Stimulated activated CD4-positive, alpha-beta T cell treated with anti-CD3 and anti-CD28 coated beads, Interleukin-4, amount 100 ng/mL, for 4 hours (primary cell): ENCODE measurements around the gene C1QTNF9.
"Not testable (repeated sequence)": the region's sequence is repeated elsewhere in the genome, so short reads cannot be mapped to it uniquely, and the experiment has no call there.

Experiments used
- DNase-seq, 2 experiments: peaks; one replicate each; pipeline ENCODE4 v3.0.0-alpha.2; 2020

Gene C1QTNF9

DNA sequence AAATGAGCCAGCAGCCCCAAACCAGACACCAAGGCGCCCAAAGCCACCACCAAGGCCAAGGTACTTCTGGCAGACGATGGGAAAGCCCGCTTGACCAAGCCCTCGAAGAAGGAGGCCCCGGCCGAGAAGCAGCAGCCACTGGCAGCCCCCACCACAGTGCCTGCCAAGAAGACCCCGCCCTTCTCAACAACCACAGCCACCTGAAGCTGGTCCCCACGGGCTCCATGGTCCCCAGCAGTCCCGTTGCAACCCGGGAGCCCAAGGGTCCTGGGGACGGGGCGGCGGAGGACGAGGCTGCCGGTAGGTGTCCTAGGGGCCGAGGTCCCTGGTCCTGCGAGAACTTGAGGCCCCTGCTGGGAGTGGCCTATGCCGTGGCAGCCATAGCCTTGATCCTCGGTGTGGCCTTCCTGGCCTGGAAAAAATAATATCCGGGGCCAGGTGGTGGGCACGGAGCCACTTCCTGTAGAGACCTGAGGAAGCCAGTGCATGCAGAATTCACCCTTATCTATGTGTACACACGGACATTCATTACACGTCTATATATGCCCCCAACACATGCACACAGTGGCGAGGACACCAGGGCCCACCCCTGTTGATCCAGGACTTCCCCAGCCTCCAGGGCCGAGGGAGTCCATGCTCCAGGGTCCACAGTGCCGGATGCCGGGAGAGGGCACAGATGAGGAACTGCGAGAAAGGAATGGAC, 13.8 kb downstream of the C1QTNF9 start:
- DNase-seq = no peak

DNA sequence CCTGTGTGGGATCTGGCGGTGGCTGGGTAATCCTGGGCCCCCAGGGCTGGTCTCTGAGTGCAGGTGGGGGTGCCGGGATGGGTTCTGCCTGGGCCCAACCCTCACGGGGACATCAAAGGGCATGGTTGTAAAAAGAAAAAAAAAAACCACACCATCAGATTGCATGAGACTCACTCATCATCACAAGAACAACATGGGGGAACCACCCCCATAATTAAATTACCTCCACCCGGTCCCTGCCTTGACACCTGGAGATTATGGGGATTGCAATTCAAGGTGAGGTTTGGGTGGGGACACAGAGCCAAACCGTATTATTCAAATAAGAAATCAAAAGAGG, 14.3 kb downstream of the C1QTNF9 start:
- no peak for DNase-seq

DNA sequence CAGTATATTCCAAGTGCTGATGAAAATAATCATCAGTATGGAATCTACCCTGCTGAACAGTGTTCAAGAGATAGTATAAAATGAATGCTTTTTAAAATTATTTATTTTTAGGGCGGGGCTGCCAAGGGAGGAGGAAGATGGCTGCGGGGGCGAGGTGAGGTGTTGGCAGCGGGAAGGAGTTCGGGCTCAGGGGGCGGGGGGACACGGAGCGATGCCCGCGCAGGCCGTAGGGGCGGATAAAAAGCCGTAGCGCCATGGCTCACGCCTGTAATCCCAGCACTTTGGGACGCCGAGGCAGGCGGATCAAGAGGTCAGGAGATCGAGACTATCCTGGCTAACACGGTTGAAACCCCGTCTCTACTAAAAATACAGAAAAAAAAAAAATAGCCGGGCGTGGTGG, 18.2 kb downstream of the C1QTNF9 start:
- not testable (repeated sequence) for DNase-seq

DNA sequence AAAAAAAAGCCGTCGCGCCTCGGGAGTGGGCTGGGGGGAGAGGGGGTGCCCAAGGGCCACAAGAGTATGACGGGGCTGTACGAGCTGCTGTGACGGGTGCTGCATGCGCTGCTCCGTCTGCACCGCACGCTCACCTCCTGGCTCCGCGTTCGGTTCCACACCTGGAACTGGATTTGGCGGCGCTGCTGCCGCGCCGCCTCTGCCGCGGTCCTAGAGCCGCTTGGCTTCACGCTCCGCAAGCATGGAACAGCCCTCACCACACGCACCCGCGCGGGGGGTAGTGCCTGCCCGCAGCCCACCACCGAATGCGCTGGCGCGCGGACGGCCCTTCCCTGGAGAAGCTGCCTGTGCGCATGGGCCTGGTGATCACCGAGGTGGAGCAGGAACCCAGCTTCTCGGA, 18.8 kb downstream of the C1QTNF9 start:
- no peak for DNase-seq

DNA sequence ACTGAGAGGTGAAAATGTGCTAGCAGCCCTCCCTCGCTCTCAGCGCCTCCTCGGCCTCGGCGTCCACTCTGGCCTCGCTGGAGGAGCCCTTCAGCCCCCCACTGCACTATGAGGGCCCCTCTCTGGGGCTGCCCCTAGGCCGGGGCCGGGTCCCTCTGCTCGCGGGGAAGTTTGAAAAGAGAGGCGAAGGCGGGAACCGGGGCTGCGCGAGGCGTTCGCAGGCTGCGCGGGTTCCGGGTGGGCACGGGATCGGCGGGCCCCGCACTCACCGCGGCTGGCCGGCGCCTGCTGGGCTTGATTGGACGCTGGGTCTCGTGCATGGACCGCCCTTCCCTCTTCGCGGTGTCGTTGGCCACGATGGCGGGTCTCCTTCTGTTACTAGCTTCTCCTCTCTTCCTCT, 29.3 kb downstream of the C1QTNF9 start:
- no peak for DNase-seq

DNA sequence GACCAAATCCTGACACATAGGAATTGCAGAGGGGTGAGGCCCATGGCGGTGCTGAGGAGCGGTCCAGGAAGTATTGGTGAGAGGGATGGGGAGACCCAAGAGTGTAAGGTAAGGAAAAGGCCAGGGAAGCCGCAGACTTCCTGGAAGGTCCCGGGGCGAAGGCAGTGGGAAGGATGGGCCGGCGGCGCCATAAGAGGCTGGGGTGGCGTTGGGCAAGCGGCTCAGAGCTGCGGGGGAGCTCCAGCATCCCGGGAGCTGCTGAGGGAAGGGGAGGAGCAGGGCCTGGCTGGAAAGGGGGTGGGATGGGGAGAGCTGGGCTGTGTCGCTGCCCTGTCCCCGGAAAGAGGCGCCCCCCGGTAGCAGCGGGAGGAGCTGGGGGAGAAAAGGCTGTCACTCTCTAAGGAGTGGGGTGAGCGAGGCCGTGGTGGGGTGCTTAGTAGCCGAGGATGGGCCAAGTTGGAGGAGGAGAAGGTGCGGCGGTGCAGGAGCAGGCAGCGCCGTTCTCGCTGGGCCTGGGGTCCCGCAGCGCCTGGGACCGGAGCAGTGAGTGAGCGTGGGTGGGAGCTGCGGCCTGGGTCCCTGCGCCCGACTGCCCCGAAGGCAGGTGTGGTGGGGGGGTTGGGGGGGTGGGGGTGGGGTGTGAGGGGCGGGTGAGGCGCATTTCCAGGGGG, 30.7 kb downstream of the C1QTNF9 start:
- no peak for DNase-seq

DNA sequence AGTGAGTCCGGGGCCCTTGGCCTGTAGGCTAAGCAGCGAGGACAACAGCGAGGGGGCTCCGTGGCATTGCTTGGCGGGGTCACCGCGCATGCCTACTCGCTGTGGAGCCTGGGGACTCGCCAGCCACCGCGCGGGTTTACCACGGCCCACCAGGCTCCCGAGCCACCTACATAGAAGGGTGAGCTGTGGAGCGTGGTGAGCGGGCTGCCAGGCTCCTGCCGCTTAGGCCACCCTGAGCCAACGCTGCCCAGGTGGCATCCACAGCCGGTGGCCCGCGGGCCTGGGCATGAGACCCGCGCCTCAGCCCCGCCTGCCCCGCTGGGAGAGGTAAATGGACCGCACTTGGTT, 31.2 kb downstream of the C1QTNF9 start:
- no peak for DNase-seq

DNA sequence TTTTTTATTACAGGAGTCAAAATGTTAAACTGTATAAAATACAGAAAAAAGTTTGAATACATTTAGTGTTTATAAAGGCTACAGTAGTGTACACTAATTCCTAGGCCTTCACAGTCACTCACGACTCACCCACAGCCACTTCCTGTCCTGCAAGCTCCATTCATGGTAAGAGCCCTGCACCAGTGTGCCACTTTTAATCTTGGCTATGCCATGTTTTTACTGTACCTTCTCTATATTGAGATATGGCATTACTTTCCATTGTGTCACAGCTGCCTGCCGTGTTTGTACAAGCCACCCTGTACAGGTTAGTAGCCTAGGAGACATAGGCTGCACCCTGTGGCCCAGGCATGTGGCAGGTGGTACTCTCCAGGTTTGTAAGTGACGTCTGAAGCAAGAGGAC, 32.1 kb downstream of the C1QTNF9 start:
- DNase-seq = no peak

DNA sequence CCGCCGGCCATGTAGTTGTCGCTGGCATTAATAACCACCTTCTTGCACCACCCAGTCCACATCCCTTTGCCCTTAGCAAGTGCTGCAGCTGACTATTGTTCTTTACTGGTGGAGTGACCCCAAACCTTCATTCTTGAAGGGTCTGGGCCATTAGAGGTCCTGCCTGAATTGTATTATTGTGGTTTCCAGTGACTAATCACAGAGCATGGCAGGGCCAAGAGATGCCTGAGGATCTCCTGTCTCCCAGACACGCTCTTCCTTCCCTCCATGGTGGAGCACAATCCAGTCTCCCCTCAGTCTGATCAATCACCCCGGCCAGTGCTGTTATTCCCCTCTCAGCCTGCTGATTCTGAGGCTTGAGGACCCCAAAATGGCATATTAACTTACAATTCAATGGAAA, 39.0 kb downstream of the C1QTNF9 start:
- no peak for DNase-seq

DNA sequence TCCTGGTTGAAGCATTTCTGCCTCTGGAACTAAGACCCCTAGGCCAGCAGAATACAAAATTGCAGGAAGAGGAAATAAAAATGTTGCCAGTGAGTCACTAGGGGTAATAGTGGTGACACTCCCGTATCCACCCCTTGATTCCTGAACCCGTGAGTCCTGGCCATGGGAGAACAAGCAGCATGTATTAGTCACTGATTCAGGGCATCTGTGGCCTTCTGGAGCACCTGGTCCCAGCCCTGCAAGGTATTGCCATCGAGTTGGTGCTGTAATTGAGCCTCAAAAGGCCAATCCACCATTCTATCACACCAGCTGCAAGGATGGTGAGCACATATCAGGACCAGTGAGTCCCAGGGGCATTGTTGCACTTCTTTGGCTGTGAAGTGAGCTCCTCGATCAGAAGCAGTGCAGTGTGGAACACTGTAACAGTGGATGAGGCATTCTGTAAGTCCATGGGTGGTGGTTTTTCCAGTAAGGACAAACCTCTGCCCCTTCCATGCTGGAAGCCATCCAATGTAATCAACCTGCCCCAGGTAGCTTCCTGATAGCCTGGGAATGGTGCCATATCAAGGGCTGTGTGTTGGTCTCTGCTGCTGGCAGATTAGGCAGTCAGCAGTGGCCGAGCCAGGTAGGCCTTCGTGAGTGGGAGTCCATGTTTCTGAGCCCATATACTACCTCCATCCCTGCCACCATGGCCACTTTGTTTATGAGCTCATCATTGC, 39.6 kb downstream of the C1QTNF9 start:
- no peak for DNase-seq

DNA sequence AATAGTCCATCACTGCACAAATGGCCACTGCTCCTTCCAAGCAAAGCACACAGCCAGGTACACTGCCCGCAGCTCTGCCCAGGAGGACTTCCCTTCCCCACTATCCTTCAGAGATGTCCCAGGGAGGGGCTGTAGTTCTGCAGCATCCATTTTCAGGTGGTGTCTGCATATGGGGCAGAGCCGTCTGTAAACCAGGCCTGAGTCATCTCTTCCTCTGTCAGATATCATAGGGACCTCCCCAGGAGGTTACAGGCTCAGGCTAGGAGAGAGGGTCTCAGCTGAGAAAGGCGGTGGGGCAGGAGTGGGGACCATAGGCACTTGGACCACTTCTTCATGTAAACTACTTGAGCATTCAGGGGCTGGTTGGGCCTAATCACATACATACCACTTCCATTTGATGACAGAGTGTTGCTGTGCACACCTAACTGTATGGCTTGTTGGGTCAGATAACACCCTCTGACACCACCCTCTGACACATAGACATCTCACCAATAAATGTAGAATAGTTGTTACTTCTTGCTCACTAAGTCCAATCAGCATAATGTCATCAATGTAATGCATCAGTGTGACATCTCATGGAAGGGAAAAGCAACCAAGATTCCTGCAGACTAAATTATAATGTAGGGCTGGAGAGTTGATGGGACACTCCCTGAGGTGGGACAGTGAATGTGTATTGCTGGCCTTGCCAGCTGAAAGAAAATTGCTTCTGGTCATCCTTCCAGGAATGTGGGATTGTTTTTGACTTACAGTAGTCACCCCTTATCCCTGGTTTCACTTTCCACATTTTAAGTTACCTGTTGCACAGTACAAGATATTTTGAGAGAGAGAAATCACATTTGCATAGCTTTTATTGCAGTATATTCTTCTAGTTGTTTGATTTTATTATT, 40.6 kb downstream of the C1QTNF9 start:
- not testable (repeated sequence) for DNase-seq

DNA sequence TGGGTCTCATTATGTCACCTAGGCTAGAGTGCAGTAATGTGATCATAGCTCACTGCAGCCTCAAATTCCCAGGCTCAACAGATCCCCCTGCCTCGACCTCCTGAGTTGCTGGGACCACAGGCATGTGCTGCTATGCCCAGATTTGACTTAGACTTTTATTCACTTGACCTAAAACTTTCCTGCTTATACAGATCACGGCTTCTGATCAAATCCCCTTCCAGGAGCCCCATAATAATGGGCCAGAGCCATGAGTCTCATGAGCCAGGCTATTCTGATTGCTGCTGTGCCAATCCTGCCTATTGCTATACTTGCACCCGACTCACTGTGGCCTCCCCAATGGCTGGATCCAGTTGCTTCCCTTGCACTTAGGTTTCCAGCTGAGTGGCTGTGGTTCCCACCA, 42.0 kb downstream of the C1QTNF9 start:
- DNase-seq = no peak

DNA sequence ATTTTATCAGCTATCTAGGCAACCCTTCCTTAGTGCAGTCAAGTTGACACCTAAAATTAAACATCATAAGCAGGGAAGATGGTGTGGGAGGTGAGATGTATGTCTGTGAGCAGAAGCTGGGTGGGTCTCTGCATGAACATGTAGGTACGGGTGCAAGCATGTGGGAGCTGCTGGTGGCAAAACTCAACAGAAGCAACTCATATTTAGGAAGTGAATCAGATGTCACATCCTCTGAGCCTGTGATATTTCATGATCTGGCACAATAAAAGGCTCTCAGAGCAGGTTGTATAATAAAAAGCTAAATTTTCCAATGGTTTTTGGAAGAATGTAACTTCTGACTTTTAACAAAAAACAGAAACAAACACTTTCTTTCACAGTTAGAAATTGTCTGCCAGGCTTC, 44.4 kb downstream of the C1QTNF9 start:
- no peak for DNase-seq

DNA sequence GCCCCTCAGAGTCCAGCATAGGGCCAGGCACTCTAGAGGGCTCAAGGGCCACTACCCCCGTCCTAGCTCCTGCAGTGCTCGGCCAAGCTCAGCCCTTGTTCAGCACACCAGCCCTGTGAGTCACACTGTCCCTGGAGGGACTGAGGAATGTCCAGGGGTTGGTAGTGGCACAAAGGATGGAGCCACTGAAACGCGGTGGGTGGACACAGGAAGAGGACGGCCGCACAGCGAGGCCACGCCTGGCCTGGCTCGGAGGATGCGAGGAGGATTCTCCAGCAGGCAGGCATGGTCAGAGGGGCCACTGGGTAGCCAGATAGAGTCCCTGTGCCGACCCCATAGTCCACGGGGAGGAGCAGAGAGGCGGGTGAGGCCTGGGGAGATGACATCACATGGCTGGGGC, 45.7 kb downstream of the C1QTNF9 start:
- DNase-seq = no peak

DNA sequence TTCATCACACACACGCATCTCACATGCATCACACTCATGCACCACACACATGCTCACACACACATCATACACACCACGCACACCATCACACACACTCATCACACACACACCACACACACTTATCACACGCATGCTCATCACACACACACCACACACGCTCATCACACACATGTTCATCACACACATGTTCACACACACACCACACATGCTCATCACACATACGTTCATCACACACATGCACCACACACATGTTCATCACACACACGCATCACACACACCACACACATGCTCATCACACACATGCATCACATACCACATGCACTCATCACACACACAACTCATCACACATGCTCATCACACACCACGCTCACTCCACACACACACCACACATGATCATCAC, 46.9 kb downstream of the C1QTNF9 start:
- DNase-seq = no peak

DNA sequence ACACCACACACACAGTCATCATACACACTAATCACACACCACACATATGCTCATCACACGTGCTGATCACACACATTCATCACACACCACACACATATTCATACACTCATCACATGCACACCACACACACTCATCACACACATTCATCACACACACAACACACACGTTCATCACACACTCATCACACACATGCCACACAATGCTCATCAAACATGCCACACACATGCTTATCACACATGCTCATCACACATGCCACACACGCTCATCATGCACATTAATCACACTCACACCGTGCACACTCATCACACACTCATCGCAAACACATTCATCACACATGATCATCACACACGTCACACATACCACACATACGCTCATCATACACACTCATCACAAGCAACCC, 47.5 kb downstream of the C1QTNF9 start:
- DNase-seq = no peak

DNA sequence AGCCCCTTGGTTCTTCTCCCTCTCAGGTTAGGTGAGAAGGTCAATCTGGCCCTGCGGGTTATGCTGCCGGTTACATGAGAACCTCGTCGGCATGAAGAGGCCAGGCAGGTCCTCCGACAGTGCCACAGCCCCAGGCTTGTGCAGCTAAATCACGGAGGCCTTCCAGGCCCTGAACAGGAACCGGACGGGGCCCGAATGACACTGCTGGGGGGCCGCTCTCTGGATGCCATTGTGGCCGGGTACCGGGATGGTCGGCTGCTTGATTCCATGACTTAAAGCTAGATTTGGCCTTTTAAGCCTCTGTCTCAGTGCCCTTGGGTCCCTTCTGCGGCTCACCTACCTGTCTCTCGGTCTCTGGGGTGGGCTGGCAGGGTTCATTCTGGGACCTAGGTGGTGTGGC, 48.4 kb downstream of the C1QTNF9 start:
- no peak for DNase-seq

DNA sequence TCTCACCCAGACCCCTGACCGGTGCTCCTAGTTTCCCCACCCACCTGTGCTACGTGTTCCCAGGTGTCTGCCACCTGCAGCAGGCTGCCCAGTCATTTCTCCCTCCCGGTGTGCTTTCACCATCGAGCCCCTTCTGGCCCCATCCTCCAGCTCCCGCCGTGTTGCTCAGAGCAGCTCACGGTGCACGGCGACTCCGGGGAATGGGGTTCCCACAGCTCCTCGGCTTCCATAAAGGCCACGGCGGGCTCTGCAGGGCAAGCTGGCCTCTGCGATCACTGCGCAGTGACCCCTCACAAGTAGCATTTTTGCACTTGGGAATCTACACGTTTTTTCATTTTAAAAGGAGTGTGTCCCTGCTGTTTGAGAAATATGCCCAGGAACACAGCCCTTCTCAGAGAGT, 49.5 kb downstream of the C1QTNF9 start:
- DNase-seq = not testable (repeated sequence)

DNA sequence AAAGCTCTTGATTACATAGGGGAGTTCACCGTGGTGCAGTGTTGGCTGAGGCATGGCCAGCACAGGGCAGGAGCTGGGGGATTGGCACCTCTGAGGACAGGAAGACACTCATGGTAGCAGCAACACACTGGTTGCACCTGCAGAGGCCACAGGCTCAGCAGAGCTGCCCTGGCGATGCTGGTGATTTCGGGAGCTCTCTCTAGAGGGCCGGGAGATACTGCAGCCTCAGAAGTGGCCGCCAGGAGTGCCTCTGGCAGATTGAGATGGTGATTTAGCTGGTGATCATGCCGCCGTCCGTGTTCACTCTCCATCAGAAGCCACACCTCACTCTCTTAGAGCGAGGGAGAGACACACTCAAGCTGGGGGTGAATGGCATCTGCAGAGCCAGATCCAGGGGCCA, 49.9 kb downstream of the C1QTNF9 start:
- not testable (repeated sequence) for DNase-seq

DNA sequence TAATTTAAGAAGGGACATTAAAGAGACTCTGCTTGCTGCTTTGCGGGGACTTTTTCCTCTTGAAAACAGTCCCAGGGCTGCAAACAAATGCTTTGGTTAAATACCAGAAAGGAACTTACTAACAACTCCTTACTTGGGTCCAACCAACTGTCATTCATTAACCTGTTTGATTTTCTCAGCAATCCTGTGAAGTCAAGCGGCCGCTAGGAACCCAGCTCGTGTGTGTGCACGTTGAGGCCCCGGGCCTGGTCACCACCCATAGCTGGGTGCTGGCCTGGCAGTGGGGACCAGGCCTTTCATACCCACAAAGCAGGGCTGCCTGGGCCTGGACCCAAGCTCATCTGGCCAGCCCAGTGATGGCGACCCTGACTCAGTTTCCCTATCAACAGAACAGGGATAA, 50.7 kb downstream of the C1QTNF9 start:
- DNase-seq = no peak

DNA sequence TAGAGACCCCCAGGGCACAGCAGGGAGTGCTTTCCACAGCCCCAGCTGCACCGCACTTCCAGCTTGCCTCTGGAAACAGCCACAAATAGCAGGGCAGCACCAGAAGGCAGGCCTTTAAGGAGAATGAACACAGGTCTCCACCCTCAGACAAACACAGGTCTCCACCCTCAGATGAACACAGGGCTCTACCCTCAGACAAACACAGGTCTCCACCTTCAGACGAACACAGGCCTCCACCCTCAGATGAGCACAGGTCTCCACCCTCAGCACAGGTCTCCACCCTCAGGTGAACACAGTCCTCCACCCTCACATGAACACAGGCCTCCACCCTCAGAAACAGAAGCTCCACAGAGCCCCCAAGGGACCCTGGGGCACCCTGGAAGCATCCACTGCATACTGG, 51.7 kb downstream of the C1QTNF9 start:
- DNase-seq = no peak

DNA sequence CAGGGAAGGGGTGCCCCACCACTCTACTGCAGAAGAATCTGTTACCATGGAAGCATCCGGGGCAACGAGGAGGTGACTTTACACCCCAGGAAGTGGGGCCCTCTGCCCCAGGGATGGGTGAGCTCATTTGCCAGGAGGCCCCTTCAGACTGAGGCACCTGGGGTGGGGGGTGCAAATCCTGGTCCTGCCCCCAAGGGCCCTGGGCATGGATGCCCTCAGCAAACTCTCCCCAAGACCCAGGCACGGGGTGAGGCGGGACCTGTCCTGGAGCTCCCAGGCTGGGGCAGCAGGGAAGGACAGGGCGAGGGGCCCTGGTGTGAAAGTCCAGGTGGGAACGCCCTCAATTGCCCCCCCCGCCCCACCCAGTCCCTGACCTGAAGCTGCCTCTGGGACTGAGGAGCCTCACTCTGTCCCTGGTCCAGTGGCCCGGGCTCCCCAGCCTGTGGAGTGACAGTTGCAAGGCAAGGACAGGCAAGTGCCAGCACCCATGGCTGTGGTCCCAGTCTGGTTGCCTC, 52.5 kb downstream of the C1QTNF9 start:
- DNase-seq = no peak

DNA sequence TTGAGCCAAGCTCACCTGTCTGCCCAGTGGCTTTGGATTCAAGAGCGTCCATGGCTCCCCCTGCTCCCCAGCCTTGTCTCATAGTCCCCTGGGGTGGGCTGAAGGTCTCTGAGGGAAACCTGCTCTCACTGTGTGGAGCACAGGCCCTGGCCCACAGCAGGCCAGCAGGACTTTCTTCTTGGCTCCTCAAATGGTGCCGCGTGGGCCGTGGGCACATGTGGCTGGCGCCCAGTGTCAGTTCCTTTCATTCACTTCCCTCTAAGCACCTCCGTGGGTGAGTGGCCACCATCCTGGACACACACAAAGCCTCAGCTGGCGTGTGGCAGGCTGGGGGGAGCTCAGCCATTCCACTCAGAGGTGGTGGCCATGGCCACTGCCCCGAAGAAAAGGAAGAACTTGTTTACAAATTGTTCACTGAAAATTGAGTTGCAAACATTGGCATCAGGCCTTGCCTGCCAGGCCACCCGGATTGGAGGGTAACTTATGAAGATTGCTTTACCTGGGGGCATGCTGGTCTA, 53.1 kb downstream of the C1QTNF9 start:
- DNase-seq = no peak
